ENCODE measurements around the gene HEXIM2. TPM values are rescaled to one million over a fixed set of nuclear protein-coding genes. Genes with fewer than 3 reads are reported as not detected.
A peak's percentile ranks its signal among the peaks of the same experiment; 100 is the strongest.

Gene HEXIM2
- total and polyA plus RNA-seq, 2 of the 13 experiments (the other 11 are each of a cell fraction or from before 2014, with no cell fraction given): 27.1 to 32.4 TPM

GRCh38 chr17:45171338-45172231 lies 9.9 kb downstream of the HEXIM2 start (continued):
- TF ChIP-seq TOE1 (CRISPR knock-in tag; IDR thresholded peaks at IDR 0.05) (no peak), ZNF773 (CRISPR knock-in tag; IDR thresholded peaks at IDR 0.05; ENCODE audit: borderline replicate concordance) (no peak), ZNF256 (CRISPR knock-in tag; conservative IDR thresholded peaks at IDR 0.05) (no peak), CTCF (CRISPR knock-in tag; IDR thresholded peaks at IDR 0.05) (peak; percentile 27)

GRCh38 chr17:45172232-45172540 lies 10.5 kb downstream of the HEXIM2 start:
- peak overlapping the region; percentile 45 to 68 (median 53); a peak in 5 of 6 replicates for H3K4me3 ChIP-seq (replicated peaks in 1 of 3; ENCODE audit: insufficient read depth in 1 of 3, low read depth in 2 of 3, low read length in 3 of 3)
- ATAC-seq (no peak; the same call in 2 of the 3 replicates), DNase-seq (ENCODE audit: low spot score) (no peak), FAIRE-seq (no peak)
- ChIA-PET POLR2A (interaction anchor here (0.5 to 24.3 kb wide), 17 partner anchors 11 to 1045 kb away, joined by 3 to 2487 read pairs (median 10); partner anchors contain the start of genes ACBD4, HEXIM1, HEXIM2 and MAP3K14), CTCF (ENCODE audit: low intra/inter-chr PET ratio, low total read pairs) (interaction anchor here (0.7 to 3.2 kb wide), 5 partner anchors 11 to 37 kb away, joined by 3 to 10 read pairs (median 3); partner anchors contain the start of genes ACBD4, HEXIM1 and HEXIM2)
- H3K9me3 ChIP-seq (ENCODE audit: low read length): no peaks in the 10 kb centered on the region
- peaks cover 69% of the 10 kb centered on the region for H3K4me1 ChIP-seq (ENCODE audit: insufficient read depth, low read length)
- peak overlapping the region; percentile 93 for H3K9ac ChIP-seq (ENCODE audit: insufficient read depth, low read depth, low read length)
- peaks cover 10 to 17% of the 10 kb centered on the region in 2 experiments for H3K36me3 ChIP-seq (replicated peaks in 1 of 2; ENCODE audit: control insufficient read depth in 1 of 2, insufficient read depth in 2 of 2, low read length in 2 of 2)
- in situ Hi-C loops (cut with HindIII; ENCODE audit: extremely low pct_ligation_motif_present, low pct_unique_long_range_greater_than_20kb) (no loop called here), intact Hi-C loops (cut with micrococcal nuclease; ENCODE audit: unreplicated experiment) (loop anchor here (1.0 kb wide), 1 partner anchor 11 kb away; the partner anchor contains the start of gene HEXIM2)
- 9% methylated on average over 5 of the region's 5 CpGs for WGBS (ENCODE audit: low lambda C conversion rate)
- no peaks in the 10 kb centered on the region for H3K27me3 ChIP-seq (ENCODE audit: control insufficient read depth in 1 of 2, insufficient read depth in 2 of 2, low read length in 2 of 2)
- BruUV-seq (replicated peaks): TSS peak; percentile 59
- no peaks in the 10 kb centered on the region for H3K79me2 ChIP-seq (ENCODE audit: insufficient read depth, low read length)
- H3K4me2 ChIP-seq (ENCODE audit: low read depth, low read length): peak overlapping the region; percentile 100
- no peak overlapping the region for H2AFZ ChIP-seq (ENCODE audit: low read length)
- no peaks in the 10 kb centered on the region for H4K20me1 ChIP-seq (ENCODE audit: insufficient read depth, low read length)
- H3K27ac ChIP-seq (ENCODE audit: extremely low read length, insufficient read depth, low read length): peak overlapping the region; percentile 97
- TF ChIP-seq BRD4 (CRISPR knock-in tag; IDR thresholded peaks at IDR 0.05) (0 out of 2 replicates have a peak, but pooled peaks have one; percentile 2), ZNF557 (CRISPR knock-in tag; IDR thresholded peaks at IDR 0.05) (no peak), RBFOX2 (IDR thresholded peaks at IDR 0.05; ENCODE audit: low read depth, low read length) (0 out of 2 replicates have a peak, but pooled peaks have one; percentile 14), ZNF446 (CRISPR knock-in tag; IDR thresholded peaks at IDR 0.05) (no peak), AGO1 (IDR thresholded peaks at IDR 0.05; ENCODE audit: low read depth, low read length, poor library complexity, severe bottlenecking) (peak; percentile 13), AHDC1 (CRISPR knock-in tag; IDR thresholded peaks at IDR 0.05; ENCODE audit: borderline replicate concordance) (peak; percentile 71; the same call in 1 of the 2 replicates), CCAR2 (optimal IDR thresholded peaks at IDR 0.05; ENCODE audit: low read depth, low read length) (no peak), ZNF275 (CRISPR knock-in tag; IDR thresholded peaks at IDR 0.05; ENCODE audit: borderline replicate concordance) (peak; percentile 55; the same call in 1 of the 2 replicates)
